OCI-M1 (cell line): ENCODE data around the gene SPTBN2.

Source experiments
- DNase-seq: peaks from one replicate; lab custom pipeline; 2025; lab: John Stamatoyannopoulos, UW

The SPTBN2 gene

GRCh38 chr11:66728693-66729385, at the start of gene SPTBN2:
SPTBN2 (minus strand) TSS chr11:66729216; CDS start chr11:66721240, 7,976 bp downstream.
- DNase-seq, result no peak

GRCh38 chr11:66768818-66769217, 39.8 kb upstream of the SPTBN2 start:
- no peak for DNase-seq

GRCh38 chr11:66768088-66768521, 39.1 kb upstream of the SPTBN2 start:
- DNase-seq, result no peak

- no peak for DNase-seq
These were observed 38.6 kb upstream of the SPTBN2 start for GRCh38 chr11:66767666-66768065.

- DNase-seq, result no peak
These were observed 37.7 kb upstream of the SPTBN2 start for GRCh38 chr11:66766681-66767080.

GRCh38 chr11:66762088-66762487, 33.1 kb upstream of the SPTBN2 start:
- no peak for DNase-seq

GRCh38 chr11:66752148-66752547, 23.1 kb upstream of the SPTBN2 start:
- DNase-seq, result no peak

GRCh38 chr11:66749091-66749490, 20.1 kb upstream of the SPTBN2 start:
- no peak for DNase-seq

- DNase-seq, result no peak
These were observed 18.5 kb upstream of the SPTBN2 start for GRCh38 chr11:66747480-66747879.

- no peak for DNase-seq
These were observed 16.6 kb upstream of the SPTBN2 start for GRCh38 chr11:66745356-66746235.

- peak; percentile 83 for DNase-seq
These were observed 15.7 kb upstream of the SPTBN2 start for GRCh38 chr11:66744485-66745355.

- no peak for DNase-seq
These were observed 14.4 kb upstream of the SPTBN2 start for GRCh38 chr11:66743271-66743968.

GRCh38 chr11:66741153-66741552, 12.1 kb upstream of the SPTBN2 start:
- DNase-seq, result peak; percentile 29

GRCh38 chr11:66739983-66740382, 11.0 kb upstream of the SPTBN2 start:
- DNase-seq, result no peak

- no peak for DNase-seq
These were observed 5.2 kb upstream of the SPTBN2 start for GRCh38 chr11:66734215-66734614.

- no peak for DNase-seq
These were observed 431 bp upstream of the SPTBN2 start for GRCh38 chr11:66729447-66729846.

- no peak for DNase-seq
These were observed 851 bp downstream of the SPTBN2 start for GRCh38 chr11:66728038-66728692.

GRCh38 chr11:66727282-66728037, 1.6 kb downstream of the SPTBN2 start:
- no peak for DNase-seq

GRCh38 chr11:66725647-66726046, 3.4 kb downstream of the SPTBN2 start:
- DNase-seq, result no peak

GRCh38 chr11:66725114-66725513, 3.9 kb downstream of the SPTBN2 start:
- no peak for DNase-seq
